Caco-2 (cell line): ENCODE results near the gene EIF4E1B. TPM values are rescaled to one million over a fixed set of nuclear protein-coding genes. Genes with fewer than 3 reads are reported as not detected.

Source experiments
- BruUV-seq: library from RNA; stranded (reverse); fragments of 400-500 nt; replicated peaks from 2 replicates; lab custom pipeline; 2021; lab: Mats Ljungman, UMichigan
- CTCF ChIA-PET: fragments of 300-600 bp; sonication (Branson Sonifier 250); formaldehyde crosslinking; loops from one replicate; lab custom pipeline; 2022; ENCODE audit warnings: antibody characterized with exemption; lab: Charles Lee
- POLR2A ChIA-PET: fragments of 300-600 bp; sonication (Branson Sonifier 250); formaldehyde crosslinking; loops from one replicate; lab custom pipeline; 2022; ENCODE audit warnings: antibody characterized with exemption; lab: Charles Lee
- DNase-seq, 2 experiments: peaks; one replicate each; pipeline versions ENCODE4 v3.0.0 to v3.0.0-alpha.2; 2020 to 2022
- H3K27me3 ChIP-seq: replicated peaks from 2 replicates; pipeline ENCODE4 v1.6.0; 2011; ENCODE audit warnings: low read length; ENCODE audit not compliant: control insufficient read depth, insufficient read depth
- H3K36me3 ChIP-seq: 2 replicates; pipeline ENCODE4 v1.5.1; 2011; ENCODE audit warnings: low read length; ENCODE audit not compliant: control insufficient read depth, insufficient read depth
- H3K4me1 ChIP-seq: fragments of 250-450 bp; sonication (Bioruptor Pico); 2 replicates; pipeline ENCODE4 v1.5.1; 2020; ENCODE audit warnings: mild to moderate bottlenecking
- H3K4me3 ChIP-seq: 2 replicates; pipeline ENCODE4 v1.5.1; 2011; ENCODE audit warnings: low read depth, mild to moderate bottlenecking, control low read depth, low read length
- H3K9me3 ChIP-seq: fragments of 250-450 bp; sonication (Bioruptor Pico); 2 replicates; pipeline ENCODE4 v1.5.1; 2020; ENCODE audit warnings: mild to moderate bottlenecking, moderate library complexity
- H3K27ac Mint-ChIP-seq: one replicate; pipeline ENCODE4 v1.8.0; 2022; ENCODE audit warnings: mixed read lengths; ENCODE audit not compliant: unreplicated experiment
- H3K27me3 Mint-ChIP-seq: one replicate; pipeline ENCODE4 v1.8.0; 2022; ENCODE audit warnings: mixed read lengths; ENCODE audit not compliant: insufficient read depth, unreplicated experiment
- H3K36me3 Mint-ChIP-seq: one replicate; pipeline ENCODE4 v1.8.0; 2022; ENCODE audit warnings: mild to moderate bottlenecking, mixed read lengths; ENCODE audit not compliant: insufficient read depth, unreplicated experiment
- H3K4me1 Mint-ChIP-seq: one replicate; pipeline ENCODE4 v1.8.0; 2022; ENCODE audit warnings: low read depth, mixed read lengths; ENCODE audit not compliant: unreplicated experiment
- H3K4me3 Mint-ChIP-seq: one replicate; pipeline ENCODE4 v1.8.0; 2022; ENCODE audit warnings: mild to moderate bottlenecking, moderate library complexity, mixed read lengths; ENCODE audit not compliant: unreplicated experiment
- H3K9me3 Mint-ChIP-seq: one replicate; pipeline ENCODE4 v1.8.0; 2022; ENCODE audit warnings: mixed read lengths; ENCODE audit not compliant: unreplicated experiment
- CTCF ChIP-seq, 2 experiments: fragments of 200-600 bp in 1 of 2; IDR thresholded peaks; 1 replicate in 1 of 2; 2 replicates in 1 of 2; pipeline versions ENCODE4 v1.5.1 to v1.8.0; 2011 to 2022; ENCODE audit warnings: antibody characterized with exemption in 1 of 2, control low read depth in 1 of 2, inconsistent platforms in 1 of 2, low read depth in 1 of 2, low read length in 1 of 2, mild to moderate bottlenecking in 1 of 2, moderate library complexity in 1 of 2; ENCODE audit not compliant: insufficient read depth in 1 of 2, severe bottlenecking in 1 of 2, unreplicated experiment in 1 of 2
- intact Hi-C: fragments of 100-400 bp; cut with micrococcal nuclease; formaldehyde crosslinking; loops from one replicate; pipeline ENCODE4 v1.10.0; 2022; ENCODE audit not compliant: unreplicated experiment
- total RNA-seq: library from RNA; stranded (reverse); gene quantifications from 2 replicates; pipeline ENCODE4 v1.2.3, GENCODE V29; 2022

The EIF4E1B gene
- total RNA-seq, 1 experiment from 2014 or later, result not detected

- intact Hi-C loops, result no loop called here
- no peaks in the 10 kb centered on the region for H3K4me1 Mint-ChIP-seq
- Histone ChIP-seq H3K4me1 (no peaks in the 10 kb centered on the region), H3K9me3 (no peaks in the 10 kb centered on the region), H3K27me3 (no peaks in the 10 kb centered on the region), H3K36me3 (no peaks in the 10 kb centered on the region; the same call in 1 of the 2 replicates), H3K4me3 (no peak overlapping the region)
- H3K9me3 Mint-ChIP-seq, result no peaks in the 10 kb centered on the region
- H3K36me3 Mint-ChIP-seq, result no peaks in the 10 kb centered on the region
- no peak for TF ChIP-seq CTCF (IDR thresholded peaks at IDR 0.05; ENCODE audit: insufficient read depth in 1 of 2, low read depth in 1 of 2, low read length in 1 of 2, severe bottlenecking in 1 of 2, unreplicated experiment in 1 of 2)
- H3K27ac Mint-ChIP-seq, result no peak overlapping the region
- CTCF ChIA-PET, result interaction anchor here (0.6 to 2.3 kb wide), 6 partner anchors 29 to 1717 kb away, joined by 3 to 10 read pairs (median 5); partner anchors contain the start of genes EIF4E1B and SNCB
- no peak overlapping the region for H3K4me3 Mint-ChIP-seq
- peaks cover 3% of the 10 kb centered on the region for H3K27me3 Mint-ChIP-seq
- no TSS peak for BruUV-seq
- DNase-seq, result no peak
- POLR2A ChIA-PET, result no interaction called here
These were observed 29.0 kb downstream of the EIF4E1B start for GRCh38 chr5:176659512-176659839.

- DNase-seq, result no peak
- intact Hi-C loops, result loop anchor here (2.0 to 5.0 kb wide), 3 partner anchors 152 to 452 kb away; partner anchors contain the start of gene UNC5A
- no peaks in the 10 kb centered on the region for H3K27me3 ChIP-seq
- Mint-ChIP-seq H3K36me3 (no peaks in the 10 kb centered on the region), H3K4me3 (no peak overlapping the region), H3K4me1 (no peaks in the 10 kb centered on the region), H3K27ac (no peak overlapping the region), H3K9me3 (no peaks in the 10 kb centered on the region), H3K27me3 (peaks cover 3% of the 10 kb centered on the region)
- H3K9me3 ChIP-seq, result no peaks in the 10 kb centered on the region
- CTCF ChIA-PET, result interaction anchor here (0.5 to 2.3 kb wide), 63 partner anchors 9 to 1718 kb away, joined by 3 to 34 read pairs (median 5); partner anchors contain the start of genes EIF4E1B, RNF44, SNCB and TSPAN17
- no peaks in the 10 kb centered on the region; the same call in 1 of the 2 replicates for H3K36me3 ChIP-seq
- no peak for TF ChIP-seq CTCF (IDR thresholded peaks at IDR 0.05; ENCODE audit: insufficient read depth in 1 of 2, low read depth in 1 of 2, low read length in 1 of 2, severe bottlenecking in 1 of 2, unreplicated experiment in 1 of 2)
- POLR2A ChIA-PET, result interaction anchor here (0.6 kb wide), 1 partner anchor 346 kb away, joined by 4 read pairs; no protein-coding TSS in a partner anchor
- H3K4me3 ChIP-seq, result no peak overlapping the region
- no TSS peak for BruUV-seq
- no peaks in the 10 kb centered on the region for H3K4me1 ChIP-seq
These were observed 29.5 kb downstream of the EIF4E1B start for GRCh38 chr5:176659860-176660461.

GRCh38 chr5:176660530-176660859 is 30.0 kb downstream of the EIF4E1B start:
- no peak overlapping the region for H3K27ac Mint-ChIP-seq
- H3K4me1 ChIP-seq, result no peaks in the 10 kb centered on the region
- H3K4me3 Mint-ChIP-seq, result no peak overlapping the region
- no peaks in the 10 kb centered on the region for H3K27me3 ChIP-seq
- peaks cover 5% of the 10 kb centered on the region for H3K27me3 Mint-ChIP-seq
- no peak for TF ChIP-seq CTCF (IDR thresholded peaks at IDR 0.05; ENCODE audit: insufficient read depth in 1 of 2, low read depth in 1 of 2, low read length in 1 of 2, severe bottlenecking in 1 of 2, unreplicated experiment in 1 of 2)
- H3K4me1 Mint-ChIP-seq, result no peaks in the 10 kb centered on the region
- POLR2A ChIA-PET, result interaction anchor here (0.6 kb wide), 1 partner anchor 346 kb away, joined by 4 read pairs; no protein-coding TSS in a partner anchor
- no TSS peak for BruUV-seq
- DNase-seq, result no peak
- H3K4me3 ChIP-seq, result no peak overlapping the region
- intact Hi-C loops, result loop anchor here (2.0 to 5.0 kb wide), 3 partner anchors 152 to 452 kb away; partner anchors contain the start of gene UNC5A
- CTCF ChIA-PET, result interaction anchor here (0.6 to 2.3 kb wide), 68 partner anchors 9 to 932 kb away, joined by 3 to 34 read pairs (median 5); partner anchors contain the start of genes EIF4E1B, RNF44, SNCB and TSPAN17
- no peaks in the 10 kb centered on the region for H3K9me3 ChIP-seq
- H3K36me3 Mint-ChIP-seq, result no peaks in the 10 kb centered on the region
- no peaks in the 10 kb centered on the region for H3K36me3 ChIP-seq
- H3K9me3 Mint-ChIP-seq, result no peaks in the 10 kb centered on the region
